LNCaP clone FGC (cell line): ENCODE measurements around the gene SCARB1.

ENCODE experiments used
- DNase-seq: peaks from one replicate; pipeline ENCODE4 v3.0.0-alpha.2; 2011; ENCODE audit warnings: low read depth
- H3K4me3 ChIP-seq: 2 replicates; pipeline ENCODE4 v1.5.1; 2011; ENCODE audit warnings: mild to moderate bottlenecking, low read depth, low read length, control low read depth
- TF ChIP-seq, protein P1 (sequence below): IDR thresholded peaks from 2 replicates; pipeline ENCODE4 v1.5.1; 2012; ENCODE audit warnings: mild to moderate bottlenecking; ENCODE audit not compliant: control insufficient read depth, insufficient read depth; ENCODE audit errors: extremely low read depth

SCARB1 gene

DNA sequence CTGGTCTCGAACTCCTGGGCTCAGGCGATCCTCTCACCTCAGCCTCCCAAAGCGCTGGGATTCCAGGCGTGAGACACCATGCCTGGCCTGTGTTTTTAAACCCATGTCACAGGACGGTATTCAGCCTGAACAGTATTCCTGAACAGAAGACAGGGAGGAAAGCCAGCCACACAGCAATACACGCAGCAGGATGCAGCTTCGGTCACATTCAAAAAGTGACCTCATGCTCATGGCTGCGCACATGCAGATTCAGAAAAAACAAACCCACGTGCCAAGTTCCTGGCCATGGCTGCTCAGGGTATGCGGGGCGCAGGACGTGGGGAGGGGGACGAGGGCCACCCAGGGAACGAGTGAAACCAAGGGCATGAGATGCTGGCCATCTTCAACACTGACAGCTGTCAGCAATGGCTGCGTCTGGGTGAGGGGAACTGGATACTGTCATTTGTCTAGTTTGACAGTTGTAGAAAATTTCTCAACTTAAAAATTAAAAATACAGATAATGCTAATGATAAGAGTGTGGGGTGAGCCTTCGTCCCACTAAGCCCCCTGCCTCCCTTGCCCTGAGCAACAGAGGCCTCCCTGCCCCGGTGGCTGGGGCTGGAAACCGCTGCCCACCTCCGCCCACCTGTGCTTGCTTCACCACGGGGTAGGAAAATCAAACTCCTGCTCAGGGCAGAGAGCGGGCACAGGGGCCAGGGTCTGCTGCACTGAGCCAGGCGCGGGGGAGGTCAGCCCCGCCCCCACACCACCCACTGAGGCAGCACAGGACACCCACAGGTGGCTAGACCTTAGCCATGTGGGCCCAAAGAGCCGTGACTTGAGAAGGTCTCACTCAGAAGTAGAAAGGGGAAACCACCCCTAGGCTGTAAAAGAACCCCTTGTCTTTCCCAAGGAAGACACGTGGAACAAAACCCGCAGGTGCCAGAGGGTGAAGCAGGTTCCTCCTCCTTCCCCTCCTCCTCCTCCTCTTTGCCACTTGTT is 84.2 kb downstream of the SCARB1 start:
- no peak overlapping the region for H3K4me3 ChIP-seq
- DNase-seq = no peak
- TF ChIP-seq, protein P1, sequence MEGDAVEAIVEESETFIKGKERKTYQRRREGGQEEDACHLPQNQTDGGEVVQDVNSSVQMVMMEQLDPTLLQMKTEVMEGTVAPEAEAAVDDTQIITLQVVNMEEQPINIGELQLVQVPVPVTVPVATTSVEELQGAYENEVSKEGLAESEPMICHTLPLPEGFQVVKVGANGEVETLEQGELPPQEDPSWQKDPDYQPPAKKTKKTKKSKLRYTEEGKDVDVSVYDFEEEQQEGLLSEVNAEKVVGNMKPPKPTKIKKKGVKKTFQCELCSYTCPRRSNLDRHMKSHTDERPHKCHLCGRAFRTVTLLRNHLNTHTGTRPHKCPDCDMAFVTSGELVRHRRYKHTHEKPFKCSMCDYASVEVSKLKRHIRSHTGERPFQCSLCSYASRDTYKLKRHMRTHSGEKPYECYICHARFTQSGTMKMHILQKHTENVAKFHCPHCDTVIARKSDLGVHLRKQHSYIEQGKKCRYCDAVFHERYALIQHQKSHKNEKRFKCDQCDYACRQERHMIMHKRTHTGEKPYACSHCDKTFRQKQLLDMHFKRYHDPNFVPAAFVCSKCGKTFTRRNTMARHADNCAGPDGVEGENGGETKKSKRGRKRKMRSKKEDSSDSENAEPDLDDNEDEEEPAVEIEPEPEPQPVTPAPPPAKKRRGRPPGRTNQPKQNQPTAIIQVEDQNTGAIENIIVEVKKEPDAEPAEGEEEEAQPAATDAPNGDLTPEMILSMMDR = no peak

DNA sequence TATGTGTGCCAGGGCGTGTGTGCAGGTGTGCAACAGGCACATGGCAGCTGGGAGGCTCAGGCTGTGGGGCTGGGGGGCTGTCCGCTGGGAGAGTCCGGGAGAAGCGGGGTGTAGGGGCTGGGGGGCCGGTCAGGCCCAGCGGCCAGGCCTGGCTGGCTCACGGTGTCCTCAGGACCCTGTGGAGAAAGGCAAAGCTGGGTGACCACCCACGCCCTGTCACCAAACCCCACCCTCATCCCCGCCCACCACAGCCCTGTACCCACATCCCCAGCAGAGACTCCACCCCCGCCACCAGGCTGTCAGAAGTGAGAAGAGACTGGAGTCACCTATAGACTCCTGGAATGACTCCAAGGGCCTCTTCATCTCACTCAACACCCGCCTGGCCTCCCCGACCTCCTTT is 85.3 kb downstream of the SCARB1 start:
- DNase-seq = no peak
- TF ChIP-seq, protein P1 = no peak
- H3K4me3 ChIP-seq = no peak overlapping the region

DNA sequence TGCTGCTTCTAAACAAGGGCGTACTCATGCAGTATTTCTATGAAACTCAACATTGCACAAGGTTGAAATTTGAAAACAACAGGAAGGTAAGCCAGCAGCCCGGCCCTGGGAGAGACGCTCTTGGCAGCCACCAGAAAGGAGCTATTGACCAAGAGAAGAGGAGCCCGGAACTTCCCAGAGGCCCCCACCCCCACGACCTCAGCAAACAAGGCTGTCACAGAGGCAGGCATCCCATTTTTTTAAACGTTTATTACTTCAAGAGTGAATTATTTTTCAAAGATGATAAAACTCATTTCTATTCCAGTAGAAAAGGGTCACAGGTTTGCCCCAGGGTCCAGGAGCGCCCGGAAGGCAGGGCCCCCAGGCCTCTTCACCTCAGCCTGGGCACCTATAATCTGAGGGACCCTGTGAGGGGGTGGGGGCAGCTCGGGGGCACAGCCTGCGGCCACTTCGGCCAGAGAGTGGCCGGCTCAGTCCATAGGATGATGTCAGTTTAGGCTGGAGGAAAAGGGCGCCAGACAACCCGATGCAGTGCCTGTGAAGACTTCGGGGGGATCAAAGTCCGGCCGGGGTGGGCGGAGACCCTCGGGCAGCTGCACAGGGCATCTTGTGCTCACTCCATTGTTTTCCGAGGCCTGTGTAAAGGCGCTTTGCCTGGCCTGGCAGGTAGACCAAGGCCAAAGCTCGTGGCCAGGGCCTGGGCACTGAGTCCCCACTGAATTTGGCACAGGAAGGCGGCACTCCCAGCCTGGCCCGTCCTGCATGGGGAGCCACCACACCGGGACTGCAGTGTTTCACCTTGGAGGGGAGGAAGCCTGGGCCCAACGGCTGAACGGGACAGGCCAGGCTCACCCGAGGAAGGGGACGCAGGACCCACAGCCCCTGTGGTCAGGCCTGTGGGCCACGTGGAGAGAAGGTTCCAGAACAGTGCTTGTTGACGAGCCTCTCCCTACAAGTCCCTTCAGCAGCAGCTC is 86.0 kb downstream of the SCARB1 start:
- TF ChIP-seq, protein P1 = no peak
- H3K4me3 ChIP-seq = no peak overlapping the region

DNA sequence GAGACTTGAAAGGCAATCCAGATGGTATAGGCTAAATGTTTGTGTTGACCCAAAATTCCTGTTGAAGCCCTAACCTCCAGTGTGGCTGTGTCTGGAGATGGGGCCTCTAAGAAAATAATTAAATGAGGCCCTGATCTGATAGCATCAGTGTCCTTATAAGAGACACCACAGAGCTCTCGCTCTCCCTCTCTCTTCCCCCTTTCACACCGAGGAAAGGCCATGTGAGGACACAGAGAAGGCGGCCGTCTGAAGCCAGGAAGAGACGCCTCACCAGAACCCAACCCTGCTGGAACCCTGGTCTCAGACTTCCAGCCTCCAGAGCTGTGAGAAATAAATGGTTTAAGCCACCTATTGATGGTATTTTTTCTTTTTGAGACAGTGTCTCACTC is 87.5 kb downstream of the SCARB1 start:
- TF ChIP-seq, protein P1 = no peak
- DNase-seq = no peak

More for the DNA sequence above, 86.0 kb downstream of the SCARB1 start:
- no peak for DNase-seq

DNA sequence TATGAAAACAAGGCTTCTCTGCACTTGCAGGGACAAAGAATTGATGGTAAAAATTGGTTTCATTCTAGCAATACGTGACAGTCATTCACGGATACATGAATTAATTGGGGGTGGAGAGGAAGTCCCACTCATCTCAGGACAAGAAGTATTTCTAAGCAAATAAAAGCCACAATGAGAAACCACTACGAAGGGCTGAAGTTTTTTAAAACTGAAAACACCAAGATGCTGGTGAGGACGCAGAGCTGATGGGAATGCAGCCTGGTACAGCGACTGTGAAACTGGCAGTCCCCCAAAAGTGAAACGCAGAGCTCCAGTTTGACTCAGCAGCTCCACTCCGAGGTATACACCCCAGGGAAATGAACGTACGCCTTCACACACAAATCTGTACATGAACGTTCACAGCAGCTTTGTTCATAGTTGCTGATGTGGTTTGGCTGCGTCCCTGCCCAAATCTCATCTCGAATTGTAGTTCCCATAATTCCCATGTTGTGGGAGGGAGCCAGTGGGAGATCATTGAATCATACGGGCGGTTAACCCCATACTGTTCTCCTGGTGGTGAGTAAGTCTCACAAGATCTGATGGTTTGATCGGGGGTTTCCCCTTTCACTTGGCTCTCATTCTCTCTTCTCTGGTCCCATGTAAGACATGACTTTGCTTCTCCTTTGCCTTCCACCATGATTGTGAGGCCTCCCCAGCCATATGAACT is 89.0 kb downstream of the SCARB1 start:
- TF ChIP-seq, protein P1 = no peak
- DNase-seq = no peak

More for the DNA sequence above, 87.5 kb downstream of the SCARB1 start:
- H3K4me3 ChIP-seq = no peak overlapping the region

DNA sequence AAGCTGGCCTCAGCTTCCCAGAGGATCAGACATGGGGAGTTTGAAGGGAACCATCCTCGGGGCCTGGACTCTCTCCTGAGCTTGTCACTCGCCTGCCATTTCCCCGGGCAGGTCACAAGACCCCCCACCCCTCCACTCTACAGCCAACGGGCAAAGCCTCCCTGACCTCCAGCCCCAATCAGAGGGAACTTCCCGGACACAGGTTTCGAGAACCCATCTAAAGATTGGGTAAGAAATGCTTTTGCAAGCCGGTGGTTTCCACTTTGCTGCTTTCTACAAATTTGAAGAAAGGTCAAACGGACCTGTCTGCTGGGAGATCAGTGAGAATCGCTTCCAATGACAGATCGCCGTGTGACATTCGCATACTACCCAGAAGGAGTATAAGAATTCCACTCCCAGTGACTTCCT is 89.6 kb downstream of the SCARB1 start:
- no peak overlapping the region for H3K4me3 ChIP-seq
- TF ChIP-seq, protein P1 = no peak
- no peak for DNase-seq

More for the DNA sequence above, 89.0 kb downstream of the SCARB1 start:
- no peak overlapping the region for H3K4me3 ChIP-seq
